ENCODE results near the gene GRIK2.

GRCh38 chr6:101633081-101633480 is 239.6 kb downstream of the GRIK2 start:
- no peak for TF ChIP-seq CTCF (IDR thresholded peaks at IDR 0.05; ENCODE audit: insufficient read depth, low read depth, low read length)
- no peak for TF ChIP-seq EZH2 (IDR thresholded peaks at IDR 0.05; ENCODE audit: insufficient read depth, low read length)
